OCI-LY7 (cell line): ENCODE data around the gene DACT3. TPM values are rescaled to one million over a fixed set of nuclear protein-coding genes. Genes with fewer than 3 reads are reported as not detected.

Experiments used
- BruUV-seq: library from RNA; stranded (reverse); fragments of 400-500 nt; replicated peaks from 2 replicates; lab custom pipeline; 2021; lab: Mats Ljungman, UMichigan
- CTCF ChIA-PET: fragments of 300-600 bp; sonication (Branson Sonifier 250); formaldehyde crosslinking; loops from one replicate; lab custom pipeline; 2022; ENCODE audit warnings: antibody characterized with exemption; ENCODE audit not compliant: unreplicated experiment; lab: Charles Lee
- POLR2A ChIA-PET: fragments of 300-600 bp; sonication (Branson Sonifier 250); formaldehyde crosslinking; loops from one replicate; lab custom pipeline; 2022; ENCODE audit warnings: antibody characterized with exemption; lab: Charles Lee
- DNase-seq: peaks from one replicate; pipeline ENCODE4 v3.0.0-alpha.2; 2015; ENCODE audit warnings: low spot score
- H2AFZ ChIP-seq: fragments of 200-600 bp; sonication (generic), shearing (Covaris generic); 2 replicates; pipeline ENCODE4 v1.6.1; 2014; ENCODE audit warnings: mild to moderate bottlenecking, antibody characterized with exemption, low read length, moderate library complexity
- H3K27ac ChIP-seq: fragments of 200-600 bp; sonication (generic); 2 replicates; pipeline ENCODE4 v1.5.1; 2014; ENCODE audit warnings: mixed run types, low read depth, mild to moderate bottlenecking, moderate library complexity, low read length, inconsistent platforms; ENCODE audit not compliant: poor library complexity, severe bottlenecking
- H3K36me3 ChIP-seq: fragments of 200-600 bp; sonication (generic); 2 replicates; pipeline ENCODE4 v1.6.1; 2014; ENCODE audit warnings: mild to moderate bottlenecking, antibody characterized with exemption, low read length, moderate library complexity, mixed read lengths; ENCODE audit not compliant: insufficient read depth
- H3K4me1 ChIP-seq: fragments of 200-600 bp; sonication (generic); 2 replicates; pipeline ENCODE4 v1.5.1; 2014; ENCODE audit warnings: mild to moderate bottlenecking, low read length; ENCODE audit not compliant: insufficient read depth, poor library complexity, severe bottlenecking
- H3K4me2 ChIP-seq: fragments of 200-600 bp; sonication (generic); 2 replicates; pipeline ENCODE4 v1.6.1; 2014; ENCODE audit warnings: mild to moderate bottlenecking, low read length
- H3K4me3 ChIP-seq: fragments of 200-600 bp; sonication (generic); 2 replicates; pipeline ENCODE4 v1.5.1; 2014; ENCODE audit warnings: mild to moderate bottlenecking, low read depth, low read length; ENCODE audit not compliant: poor library complexity, severe bottlenecking
- H3K79me2 ChIP-seq: fragments of 200-600 bp; sonication (generic); 2 replicates; pipeline ENCODE4 v1.6.1; 2016; ENCODE audit warnings: low read depth, mild to moderate bottlenecking, low read length, moderate library complexity, mixed read lengths; ENCODE audit not compliant: insufficient read depth
- H3K9me2 ChIP-seq: fragments of 200-600 bp; sonication (generic); 2 replicates; pipeline ENCODE4 v1.6.1; 2016; ENCODE audit warnings: mild to moderate bottlenecking, low read length, mixed read lengths; ENCODE audit not compliant: insufficient read depth
- H3K9me3 ChIP-seq: fragments of 200-600 bp; sonication (generic); 2 replicates; pipeline ENCODE4 v1.6.1; 2014; ENCODE audit warnings: mild to moderate bottlenecking, mixed run types, low read length, mixed read lengths
- H4K20me1 ChIP-seq: fragments of 200-600 bp; sonication (generic); 2 replicates; pipeline ENCODE4 v1.6.1; 2014; ENCODE audit warnings: mild to moderate bottlenecking, antibody characterized with exemption, low read length, moderate library complexity, mixed read lengths; ENCODE audit not compliant: insufficient read depth
- EZH2phosphoT487 ChIP-seq: fragments of 200-600 bp; sonication (generic); IDR thresholded peaks from 2 replicates; pipeline ENCODE4 v1.6.1; 2018; ENCODE audit warnings: low read depth, borderline replicate concordance, mild to moderate bottlenecking, mixed run types, antibody characterized with exemption, low read length, moderate library complexity, mixed read lengths
- intact Hi-C: fragments of 100-400 bp; cut with micrococcal nuclease; formaldehyde crosslinking; loops from one replicate; pipeline ENCODE4 v1.10.0; 2022; ENCODE audit not compliant: unreplicated experiment
- total RNA-seq, 2 experiments: library from RNA; depleted of rRNA in 1 of 2; stranded (reverse); fragments of >200 nt in 1 of 2; shearing (Covaris generic) in 1 of 2; gene quantifications; 2 replicates each; pipeline ENCODE4 v1.2.3, GENCODE V29; 2014 to 2022
- TF ChIP-seq, protein P1 (sequence below): fragments of 200-600 bp; sonication (generic); conservative IDR thresholded peaks from 2 replicates; pipeline ENCODE4 v1.5.1; 2014; ENCODE audit warnings: mild to moderate bottlenecking, antibody characterized with exemption, low read length, moderate library complexity, mixed read lengths

DACT3 gene
- total RNA-seq, 2 experiments from 2014 or later = 0.44 TPM; not detected in 1

DNA sequence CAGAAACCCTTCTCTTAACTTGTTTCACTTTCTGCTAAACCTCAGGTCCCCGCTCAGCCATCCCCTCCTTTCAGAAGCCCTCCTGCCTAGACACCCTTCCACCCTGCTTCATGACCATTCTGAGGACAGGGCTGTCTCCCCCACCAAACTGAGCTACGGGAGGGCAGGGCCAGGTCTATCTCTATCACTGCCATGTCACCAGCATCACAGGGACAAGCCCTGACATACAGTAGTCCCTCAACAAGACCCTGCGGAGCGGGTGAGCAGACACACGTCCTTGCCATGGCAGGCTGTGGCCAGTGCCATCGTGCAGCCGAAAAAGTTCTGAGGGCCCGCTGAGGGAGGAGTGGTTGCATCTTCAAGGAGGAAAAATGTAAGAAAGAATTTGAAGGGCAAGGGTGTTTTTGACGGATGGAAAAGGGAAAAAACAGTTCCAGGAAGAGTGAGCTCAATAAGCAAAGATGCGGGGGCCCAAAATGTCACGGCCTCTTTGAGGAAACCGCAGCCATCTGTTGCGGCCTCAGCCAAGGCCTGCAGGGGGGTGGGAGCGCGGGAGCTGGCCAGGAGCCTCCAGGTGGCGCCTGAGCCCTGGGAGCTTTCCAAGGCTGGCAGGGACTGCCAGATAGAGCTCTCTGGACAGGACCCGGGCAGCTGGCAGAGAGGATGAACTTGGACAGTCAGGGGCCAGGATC, 44.2 kb downstream of the DACT3 start:
- H3K4me3 ChIP-seq = peak overlapping the region; percentile 3
- H3K27ac ChIP-seq = peak overlapping the region; percentile 44
- TF ChIP-seq, protein P1, sequence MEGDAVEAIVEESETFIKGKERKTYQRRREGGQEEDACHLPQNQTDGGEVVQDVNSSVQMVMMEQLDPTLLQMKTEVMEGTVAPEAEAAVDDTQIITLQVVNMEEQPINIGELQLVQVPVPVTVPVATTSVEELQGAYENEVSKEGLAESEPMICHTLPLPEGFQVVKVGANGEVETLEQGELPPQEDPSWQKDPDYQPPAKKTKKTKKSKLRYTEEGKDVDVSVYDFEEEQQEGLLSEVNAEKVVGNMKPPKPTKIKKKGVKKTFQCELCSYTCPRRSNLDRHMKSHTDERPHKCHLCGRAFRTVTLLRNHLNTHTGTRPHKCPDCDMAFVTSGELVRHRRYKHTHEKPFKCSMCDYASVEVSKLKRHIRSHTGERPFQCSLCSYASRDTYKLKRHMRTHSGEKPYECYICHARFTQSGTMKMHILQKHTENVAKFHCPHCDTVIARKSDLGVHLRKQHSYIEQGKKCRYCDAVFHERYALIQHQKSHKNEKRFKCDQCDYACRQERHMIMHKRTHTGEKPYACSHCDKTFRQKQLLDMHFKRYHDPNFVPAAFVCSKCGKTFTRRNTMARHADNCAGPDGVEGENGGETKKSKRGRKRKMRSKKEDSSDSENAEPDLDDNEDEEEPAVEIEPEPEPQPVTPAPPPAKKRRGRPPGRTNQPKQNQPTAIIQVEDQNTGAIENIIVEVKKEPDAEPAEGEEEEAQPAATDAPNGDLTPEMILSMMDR = peak; percentile 79
- TF ChIP-seq EZH2phosphoT487 = no peak
- H3K79me2 ChIP-seq = no peaks in the 10 kb centered on the region
- ChIA-PET POLR2A (interaction anchor here (0.7 kb wide), 1 partner anchor 99 kb away, joined by 5 read pairs; no protein-coding TSS in a partner anchor), CTCF (interaction anchor here (0.7 to 1.5 kb wide), 2 partner anchors 11 to 45 kb away, joined by 4 to 8 read pairs; no protein-coding TSS in a partner anchor)
- no TSS peak for BruUV-seq
- DNase-seq = peak; percentile 65
- intact Hi-C loops = loop anchor here (1.0 kb wide), 1 partner anchor 103 kb away; no protein-coding TSS in a partner anchor
- H4K20me1 ChIP-seq = no peaks in the 10 kb centered on the region
- no peaks in the 10 kb centered on the region for H3K9me2 ChIP-seq
- peak overlapping the region; percentile 70 for H3K4me2 ChIP-seq
- H3K36me3 ChIP-seq = no peaks in the 10 kb centered on the region
- peaks cover 70% of the 10 kb centered on the region for H3K4me1 ChIP-seq
- no peaks in the 10 kb centered on the region for H3K9me3 ChIP-seq
- peak overlapping the region; percentile 92 for H2AFZ ChIP-seq

DNA sequence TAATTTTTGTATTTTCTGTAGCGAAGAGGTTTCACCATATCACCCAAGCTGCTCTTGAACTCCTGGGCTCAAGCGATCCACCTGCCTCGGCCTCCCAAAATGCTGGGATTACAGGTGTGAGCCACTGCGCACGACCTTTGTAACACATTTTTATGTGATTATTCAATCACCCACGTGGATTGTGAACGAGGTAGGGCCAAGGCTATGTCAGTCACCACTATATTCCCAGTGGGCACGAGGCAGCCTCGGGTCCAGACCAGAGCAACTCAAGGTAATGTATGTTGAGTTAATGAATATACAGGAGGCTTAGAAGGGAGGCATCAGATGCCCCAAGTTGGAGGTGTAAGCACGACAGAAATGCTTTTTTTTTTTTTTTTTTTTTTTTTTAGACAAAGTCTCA, 45.0 kb downstream of the DACT3 start:
- ChIA-PET POLR2A (interaction anchor here (0.7 kb wide), 1 partner anchor 100 kb away, joined by 5 read pairs; no protein-coding TSS in a partner anchor), CTCF (no interaction called here)
- Histone ChIP-seq H3K4me3 (no peak overlapping the region), H3K27ac (no peak overlapping the region), H3K9me2 (no peaks in the 10 kb centered on the region), H3K4me2 (no peak overlapping the region), H3K4me1 (peaks cover 78% of the 10 kb centered on the region), H3K9me3 (no peaks in the 10 kb centered on the region), H3K79me2 (no peaks in the 10 kb centered on the region), H3K36me3 (peaks cover 6% of the 10 kb centered on the region; the same call in 1 of the 2 replicates), H2AFZ (no peak overlapping the region), H4K20me1 (no peaks in the 10 kb centered on the region)
- intact Hi-C loops = loop anchor here (1.0 kb wide), 1 partner anchor 103 kb away; no protein-coding TSS in a partner anchor
- no peak for TF ChIP-seq EZH2phosphoT487
- TF ChIP-seq, protein P1 = no peak
- no peak for DNase-seq
- no TSS peak for BruUV-seq
